SHP77 treated with DMSO at 0.1 percent for 48 hours (cell line): ENCODE data around the gene ZNF211.

ENCODE experiments used
- DNase-seq: peaks from one replicate; lab custom pipeline; 2025; lab: John Stamatoyannopoulos, UW

ZNF211 gene

DNA sequence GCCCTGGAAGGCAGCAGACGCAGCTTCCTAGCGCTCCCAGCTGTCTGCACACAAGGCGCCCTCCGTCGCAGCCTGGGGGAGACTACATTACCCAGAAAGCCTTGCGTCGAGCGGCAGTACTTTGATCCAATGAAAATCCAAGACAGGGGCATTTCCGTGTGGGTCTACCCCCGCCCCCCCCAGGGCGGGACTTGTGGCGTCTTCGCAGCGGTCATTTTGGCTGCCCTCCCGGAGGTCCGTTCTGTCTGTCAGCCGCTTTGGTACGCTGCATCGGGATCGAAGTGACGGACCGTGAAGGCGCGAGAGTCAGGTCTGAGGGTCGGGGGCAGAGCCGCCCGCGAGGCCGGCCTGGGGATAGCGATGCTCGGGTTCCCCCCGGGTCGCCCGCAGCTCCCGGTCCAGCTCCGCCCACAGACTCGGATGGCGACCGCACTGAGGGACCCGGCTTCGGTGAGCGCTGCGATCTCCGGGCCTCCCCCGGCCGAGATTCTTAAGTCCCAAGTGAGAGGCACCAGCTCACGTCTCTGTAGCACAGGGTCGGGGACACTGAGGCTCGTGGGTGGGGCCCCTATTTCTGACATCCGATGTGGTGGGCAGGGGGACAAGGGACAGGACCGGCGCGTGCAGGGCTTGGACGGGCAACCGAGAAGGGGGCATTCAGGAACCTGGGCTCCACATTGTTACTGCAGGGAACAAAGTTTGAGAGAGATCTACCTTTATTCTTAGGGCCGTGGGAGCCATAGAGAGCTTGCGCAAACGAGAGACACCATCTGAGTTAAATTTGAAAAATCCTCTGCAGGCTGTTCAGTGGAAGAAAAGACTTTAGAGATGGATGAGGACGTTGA lies at the start of gene ZNF211:
TSS of gene ZNF211 (plus strand) at position 182 of the 845 bp plus-strand sequence. CDS start at position 361, 179 bp downstream.
- peak; percentile 84 for DNase-seq

DNA sequence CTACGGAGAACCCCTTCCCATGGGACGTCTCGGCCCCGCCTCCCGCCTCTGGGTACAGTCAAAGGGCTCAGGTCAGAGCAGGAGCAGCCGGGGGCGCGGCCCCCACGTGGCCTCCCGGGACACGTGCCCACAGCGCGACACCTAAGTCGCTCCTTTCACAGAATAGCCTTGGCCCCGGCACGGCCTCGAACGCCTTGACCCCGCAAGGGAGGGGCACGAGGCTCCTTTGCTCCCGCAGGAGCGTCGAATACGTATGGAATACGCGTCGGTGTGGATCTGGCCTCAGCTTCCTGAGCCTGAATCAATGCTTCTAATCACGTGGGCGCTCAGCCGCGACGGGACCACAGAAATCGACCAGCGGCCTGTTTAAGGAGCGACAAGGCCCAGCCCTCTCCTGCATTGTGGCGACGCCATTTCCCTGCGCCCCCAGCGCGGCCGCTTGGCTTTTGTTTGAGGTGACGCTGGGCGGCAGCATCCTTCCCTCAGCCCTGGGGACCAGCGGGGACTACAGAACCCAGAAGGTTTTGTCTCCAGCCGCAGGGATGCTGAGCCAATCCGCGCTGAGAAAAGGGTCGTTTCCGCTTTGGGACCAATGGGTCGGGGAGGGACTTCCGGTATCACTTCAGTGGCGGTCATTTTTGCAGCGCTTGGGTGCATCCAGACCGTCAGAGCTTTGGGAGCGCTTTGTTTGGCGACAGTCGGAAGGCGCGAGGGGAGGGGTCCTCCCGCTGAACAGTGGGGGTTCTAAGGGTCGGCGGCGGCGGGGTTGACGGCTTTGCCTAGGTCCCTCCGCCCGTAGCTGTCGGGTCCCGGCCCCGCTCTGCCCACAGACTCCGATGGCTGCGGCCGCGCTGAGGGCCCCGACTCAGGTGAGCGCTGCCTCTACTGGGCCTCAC lies 49.2 kb upstream of the ZNF211 start, which contains the start of gene ZIK1:
TSS of gene ZIK1 (plus strand) at position 625 of the 896 bp plus-strand sequence. CDS start at position 837, 212 bp downstream.
- no peak for DNase-seq

DNA sequence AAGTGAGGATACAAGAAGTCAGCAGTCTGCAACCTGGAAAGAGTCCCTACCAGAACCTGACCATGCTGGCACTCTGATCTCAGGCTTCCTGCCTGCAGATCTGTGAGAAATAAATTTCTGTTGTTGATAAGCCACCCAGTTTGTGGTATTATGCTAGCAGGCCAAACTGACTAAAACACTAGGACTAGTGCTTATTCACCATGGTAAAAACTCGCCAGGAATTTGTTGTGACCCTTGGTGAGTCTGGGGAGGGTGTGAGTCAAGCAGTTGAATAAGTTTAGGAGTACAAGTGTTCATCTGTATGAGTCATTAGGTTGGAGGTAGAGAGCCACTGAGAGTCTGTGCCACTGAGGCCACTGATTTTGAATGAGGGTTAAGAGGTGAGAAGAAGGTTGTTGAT lies 45.4 kb upstream of the ZNF211 start:
- no peak for DNase-seq

DNA sequence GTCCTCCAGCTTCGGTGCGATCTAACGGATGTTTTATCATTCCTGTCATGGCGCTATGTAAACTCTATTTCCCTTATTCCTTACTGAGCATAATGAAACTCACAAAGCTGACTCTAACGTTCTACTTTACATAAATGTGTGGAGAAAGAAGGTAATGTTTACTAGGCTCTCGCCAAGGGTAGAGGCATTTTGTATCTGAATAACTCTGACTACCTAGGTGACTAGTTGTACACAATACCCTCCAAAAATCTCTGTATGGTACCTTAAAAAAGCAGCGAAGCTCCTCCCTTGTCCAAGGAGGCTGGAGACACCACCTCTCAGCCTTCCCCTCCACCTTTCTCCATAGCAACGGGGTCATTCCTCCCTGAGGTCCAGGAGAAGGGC lies 33.6 kb upstream of the ZNF211 start:
- DNase-seq, result no peak

DNA sequence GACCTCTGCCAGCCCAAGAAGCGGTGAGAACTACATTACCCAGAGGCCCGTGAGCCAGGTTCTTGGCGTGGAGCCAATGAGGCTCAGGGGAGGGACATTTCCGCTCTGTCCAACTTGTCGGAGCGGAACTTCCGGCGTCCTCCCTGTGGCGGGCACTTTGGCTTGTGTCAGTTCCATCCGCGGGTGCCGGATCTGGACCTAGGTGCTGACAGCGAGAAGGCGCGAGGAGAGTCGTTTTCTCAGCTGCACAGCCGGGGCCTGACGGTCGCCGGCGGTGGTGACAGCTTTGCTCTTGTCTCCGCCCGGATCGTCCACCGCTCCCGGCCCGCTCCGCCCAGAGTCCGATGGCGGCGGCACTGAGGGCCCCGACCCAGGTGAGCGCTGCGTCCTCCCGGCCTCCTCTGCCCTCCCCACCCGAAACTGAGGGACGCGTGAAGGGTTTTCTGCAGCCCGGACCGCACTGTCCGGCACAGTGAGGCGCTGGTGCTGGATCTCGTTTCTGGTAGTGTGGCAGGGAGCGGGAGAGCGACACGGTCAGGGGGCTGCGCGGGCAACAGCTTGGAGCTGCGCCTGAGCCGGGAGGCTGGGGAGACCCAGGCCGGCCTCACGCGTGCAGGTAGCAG lies 33.1 kb upstream of the ZNF211 start, which contains the start of gene ZNF530:
TSS of gene ZNF530 (plus strand) at position 125 of the 623 bp plus-strand sequence. CDS start 4,461 bp downstream, outside the sequence.
- peak; percentile 74 for DNase-seq

DNA sequence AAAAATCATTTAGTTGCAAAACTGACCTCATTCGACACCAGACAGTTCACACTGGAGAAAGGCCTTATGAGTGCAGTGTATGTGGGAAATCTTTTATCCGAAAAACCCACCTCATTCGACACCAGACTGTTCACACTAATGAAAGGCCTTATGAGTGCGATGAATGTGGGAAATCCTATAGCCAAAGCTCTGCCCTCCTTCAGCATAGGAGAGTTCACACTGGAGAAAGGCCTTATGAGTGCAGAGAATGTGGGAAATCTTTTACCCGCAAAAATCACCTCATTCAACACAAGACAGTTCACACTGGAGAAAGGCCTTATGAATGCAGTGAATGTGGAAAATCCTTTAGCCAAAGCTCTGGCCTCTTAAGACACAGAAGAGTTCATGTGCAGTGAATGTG lies 26.0 kb upstream of the ZNF211 start:
- DNase-seq, result no peak

DNA sequence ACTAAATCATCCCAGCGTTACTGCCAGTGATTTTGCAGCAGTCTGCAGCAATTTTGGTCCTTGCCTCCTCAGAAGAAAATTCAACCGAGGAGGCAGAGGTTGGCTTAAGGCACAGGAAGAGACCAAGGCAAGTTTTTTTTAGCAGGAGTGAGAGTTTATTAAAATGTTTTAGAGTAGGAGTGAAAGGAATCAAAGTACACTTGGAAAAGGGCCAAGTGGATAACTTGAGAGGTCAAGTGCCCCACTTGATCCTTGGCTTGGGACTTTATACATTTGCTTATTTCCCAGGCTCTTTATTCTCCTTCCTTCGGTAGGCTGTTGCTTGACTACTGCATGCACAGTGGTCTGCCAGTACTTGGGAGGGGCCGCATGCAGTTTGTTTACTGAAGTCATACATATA lies 21.9 kb upstream of the ZNF211 start:
- DNase-seq, result no peak

DNA sequence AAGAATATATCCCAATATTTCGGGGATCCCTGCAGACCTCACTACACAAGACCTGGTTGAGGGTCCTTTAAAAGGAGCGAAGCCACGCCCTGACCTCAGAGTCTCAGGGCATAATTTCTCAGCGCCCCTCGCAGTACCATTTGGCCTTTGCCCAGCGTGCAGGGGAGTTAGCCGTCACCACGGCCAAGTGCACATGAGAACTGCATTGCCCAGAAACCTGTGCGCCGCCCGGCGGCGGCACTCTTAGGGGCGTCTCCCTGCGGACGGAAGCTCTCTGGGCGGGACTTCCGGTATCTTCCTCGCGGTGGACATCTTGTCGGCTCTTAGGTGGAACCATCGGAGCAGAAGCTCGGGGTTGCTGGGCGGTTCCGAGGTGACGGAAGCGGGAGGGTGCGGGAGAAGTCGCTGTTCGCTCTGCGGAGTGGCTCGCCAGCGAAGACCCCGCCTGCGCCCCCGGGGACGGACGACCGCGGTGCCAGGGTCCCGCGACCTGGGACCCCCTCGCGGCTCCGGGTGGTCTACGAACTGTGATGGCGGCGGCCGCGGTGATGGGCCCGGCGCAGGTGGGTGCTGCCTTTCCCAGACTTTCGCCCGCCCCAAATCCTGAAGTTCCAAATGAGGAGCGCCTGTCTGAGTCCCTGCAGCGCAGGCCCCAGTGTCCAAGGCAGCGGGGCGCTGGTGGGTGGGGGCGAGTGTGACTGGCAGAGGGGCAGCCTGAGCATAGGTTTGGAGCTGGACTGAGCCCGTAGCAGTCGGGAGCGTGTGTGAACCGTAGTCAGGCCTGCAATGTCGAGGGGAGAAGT lies 18.8 kb upstream of the ZNF211 start, which contains the start of gene ZNF134:
TSS of gene ZNF134 (plus strand) at position 302 of the 803 bp plus-strand sequence. CDS start 5,227 bp downstream, outside the sequence.
- DNase-seq, result peak; percentile 82

DNA sequence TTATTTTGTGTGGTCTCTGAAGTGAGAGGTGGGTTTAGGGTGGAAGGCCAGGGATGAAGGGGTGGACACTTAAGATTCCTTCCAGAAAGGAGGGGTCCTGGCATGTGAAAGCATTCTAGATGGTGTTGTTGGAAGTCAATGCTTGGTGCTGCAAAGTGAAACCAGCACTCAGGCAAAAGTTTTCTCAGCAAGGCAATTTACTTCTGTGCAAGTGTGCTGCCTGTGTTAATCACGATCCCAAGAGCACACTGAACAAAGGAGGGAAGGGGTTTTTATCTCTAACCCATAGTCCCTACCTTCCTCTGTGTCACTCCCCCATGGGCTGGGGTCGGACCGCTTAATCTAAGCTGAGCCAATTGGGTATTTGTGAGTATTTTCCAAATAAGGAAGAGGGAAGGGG lies 17.6 kb upstream of the ZNF211 start:
- DNase-seq, result no peak

DNA sequence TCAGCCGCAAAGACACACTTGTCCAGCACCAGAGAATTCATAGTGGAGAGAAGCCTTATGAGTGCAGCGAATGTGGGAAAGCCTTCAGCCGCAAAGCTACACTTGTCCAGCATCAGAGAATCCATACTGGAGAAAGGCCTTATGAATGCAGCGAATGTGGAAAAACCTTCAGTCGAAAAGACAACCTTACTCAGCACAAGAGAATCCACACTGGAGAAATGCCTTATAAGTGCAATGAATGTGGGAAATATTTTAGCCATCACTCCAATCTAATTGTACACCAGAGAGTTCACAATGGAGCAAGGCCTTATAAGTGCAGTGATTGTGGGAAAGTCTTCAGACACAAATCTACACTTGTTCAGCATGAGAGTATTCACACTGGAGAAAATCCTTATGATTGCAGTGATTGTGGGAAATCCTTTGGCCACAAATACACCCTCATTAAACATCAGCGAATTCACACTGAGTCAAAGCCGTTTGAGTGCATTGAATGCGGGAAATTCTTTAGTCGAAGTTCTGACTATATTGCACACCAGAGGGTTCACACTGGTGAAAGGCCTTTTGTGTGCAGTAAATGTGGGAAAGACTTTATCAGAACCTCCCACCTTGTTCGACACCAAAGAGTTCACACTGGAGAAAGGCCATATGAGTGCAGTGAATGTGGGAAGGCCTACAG lies 12.2 kb upstream of the ZNF211 start:
- no peak for DNase-seq

DNA sequence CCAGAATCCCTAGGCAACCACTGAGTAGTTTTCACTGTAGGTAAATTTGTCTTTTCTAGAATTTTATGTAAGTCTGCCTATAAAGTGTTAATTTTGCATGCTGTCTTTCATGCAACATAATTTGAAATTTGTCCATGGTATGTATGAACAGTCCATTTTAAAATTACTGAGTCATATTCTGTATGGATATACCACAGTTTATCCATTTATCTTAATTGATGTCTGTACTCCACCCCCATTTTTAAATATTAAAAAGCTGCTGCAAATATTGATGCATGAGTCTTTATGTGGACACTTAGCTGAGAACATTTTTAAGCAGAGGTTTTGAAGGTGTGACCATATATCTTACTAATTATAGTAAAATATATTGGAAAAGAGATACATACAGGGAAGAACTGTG lies 9.9 kb upstream of the ZNF211 start:
- DNase-seq, result no peak

DNA sequence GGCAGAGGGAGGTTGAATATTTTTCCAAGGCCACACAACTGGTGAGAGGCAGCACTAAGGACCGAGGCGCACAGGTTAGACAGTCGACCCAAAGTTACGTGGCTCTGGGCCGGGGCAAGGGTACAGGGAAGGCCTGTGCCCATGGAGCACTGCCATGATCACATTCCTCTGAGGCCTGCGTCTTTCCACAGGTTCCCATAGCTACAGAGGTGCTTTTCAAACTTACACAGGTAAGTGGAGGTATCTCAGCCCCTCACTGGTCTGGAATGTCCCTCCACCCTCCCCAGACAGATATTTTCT lies 814 bp downstream of the ZNF211 start:
- DNase-seq, result no peak

DNA sequence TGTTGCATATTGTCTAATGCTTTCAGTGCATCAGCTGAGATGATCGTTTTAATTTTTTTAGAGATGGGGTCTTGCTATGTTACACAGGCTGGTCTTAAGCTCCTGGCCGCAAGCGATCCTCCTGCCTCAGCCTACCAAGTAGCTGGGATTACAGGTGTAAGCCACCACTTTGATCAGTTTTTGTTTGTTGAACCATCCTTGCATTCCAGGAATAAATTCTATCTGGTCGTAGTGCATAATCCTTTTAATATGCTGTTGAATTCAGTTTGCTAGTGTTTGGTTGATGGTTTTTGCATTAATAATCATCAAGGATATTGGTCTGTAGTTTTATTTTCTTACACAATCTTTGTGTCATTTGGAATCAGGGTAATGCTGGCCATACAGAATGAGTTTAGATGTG lies 4.4 kb downstream of the ZNF211 start:
- DNase-seq, result no peak

DNA sequence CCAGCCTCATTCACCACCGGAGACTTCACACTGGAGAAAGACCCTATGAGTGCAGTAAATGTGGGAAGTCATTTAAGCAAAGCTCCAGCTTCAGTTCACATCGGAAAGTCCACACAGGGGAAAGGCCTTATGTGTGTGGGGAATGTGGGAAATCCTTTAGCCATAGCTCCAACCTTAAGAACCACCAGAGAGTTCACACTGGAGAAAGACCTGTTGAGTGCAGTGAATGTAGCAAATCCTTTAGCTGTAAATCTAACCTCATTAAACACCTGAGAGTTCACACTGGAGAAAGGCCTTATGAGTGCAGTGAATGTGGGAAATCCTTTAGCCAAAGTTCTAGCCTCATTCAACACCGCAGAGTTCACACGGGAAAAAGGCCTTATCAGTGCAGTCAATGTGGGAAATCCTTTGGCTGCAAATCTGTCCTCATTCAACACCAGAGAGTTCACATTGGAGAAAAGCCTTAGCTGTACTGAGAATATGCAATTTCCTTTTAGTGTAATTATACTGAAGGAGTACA lies 8.8 kb downstream of the ZNF211 start:
- DNase-seq, result no peak

DNA sequence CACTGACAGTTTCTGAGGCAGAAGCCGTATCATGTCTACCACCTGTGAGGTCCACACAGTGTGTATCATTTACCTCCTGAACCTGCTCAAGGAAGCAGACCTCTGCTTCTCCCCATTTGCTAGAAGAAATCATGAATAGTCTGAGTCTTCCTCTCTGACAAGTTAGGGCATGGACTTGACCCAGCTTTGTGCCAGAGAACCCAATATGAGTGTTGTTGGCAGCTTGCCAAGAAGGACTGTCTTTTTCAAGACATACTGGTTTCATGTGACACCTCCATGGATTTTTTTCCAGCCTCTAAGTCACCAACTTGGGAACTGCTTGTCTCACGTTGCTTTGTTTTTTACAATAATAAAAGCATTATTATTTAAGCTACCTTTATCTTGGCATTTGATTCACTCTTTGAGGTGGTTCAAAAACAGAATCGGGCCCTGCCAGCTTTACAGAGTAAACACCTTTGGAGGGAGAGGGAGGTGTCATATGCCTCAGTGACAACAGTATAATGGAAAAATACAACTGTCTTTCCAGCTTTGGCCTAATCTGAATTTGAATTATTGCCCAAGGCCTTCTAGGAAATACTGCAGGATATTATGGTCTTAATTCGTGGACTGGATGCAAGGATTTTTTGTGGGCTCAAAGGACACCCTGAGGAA lies 9.6 kb downstream of the ZNF211 start:
- no peak for DNase-seq

DNA sequence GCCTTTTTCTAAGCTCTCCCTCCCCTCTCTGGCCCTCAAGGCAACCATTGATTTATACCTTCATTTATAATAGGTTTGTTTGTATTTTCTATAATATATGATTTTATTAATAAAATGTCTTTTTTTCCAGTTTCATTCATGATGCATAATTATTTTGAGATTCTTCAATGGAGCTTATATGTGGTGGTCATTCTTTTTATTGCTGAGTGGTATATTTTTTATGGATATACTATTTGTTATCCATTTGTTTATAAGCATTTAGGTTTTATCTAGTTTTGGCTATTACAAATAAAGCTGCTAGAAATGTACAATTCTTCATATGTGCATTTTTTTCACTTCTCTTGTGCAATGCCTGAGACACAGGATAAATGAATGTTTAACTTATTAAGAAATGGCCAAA lies 10.8 kb downstream of the ZNF211 start:
- no peak for DNase-seq

DNA sequence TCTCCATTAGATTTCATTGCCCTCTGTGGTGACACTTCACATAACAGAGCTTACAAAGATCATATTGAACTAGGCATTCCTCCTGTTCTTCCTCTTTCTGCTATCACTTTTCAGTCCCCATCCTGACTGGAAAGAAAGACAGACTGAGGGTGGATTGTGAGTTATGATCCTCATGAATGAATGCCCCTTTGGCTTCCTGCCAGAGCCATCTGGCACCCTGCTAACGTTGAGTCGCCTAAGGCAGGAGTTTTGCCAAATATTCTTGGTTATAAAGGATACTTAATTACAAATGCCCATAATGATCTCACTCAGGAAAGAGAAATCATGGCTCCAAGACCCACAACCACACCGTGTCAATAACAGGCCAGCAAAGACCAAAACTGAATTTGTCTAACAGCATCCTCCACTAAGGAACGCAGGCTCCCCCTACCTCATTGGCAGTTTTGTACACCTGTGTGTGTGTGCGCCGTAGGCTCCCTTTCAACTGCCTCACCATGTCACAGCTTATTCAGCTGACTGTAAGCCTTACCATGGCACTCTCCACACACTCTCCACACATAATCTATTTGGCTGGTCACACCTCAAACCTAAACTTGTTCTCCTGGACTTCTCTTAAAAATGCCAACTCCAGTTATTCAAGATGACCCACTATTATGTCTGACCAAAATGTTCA lies 15.5 kb downstream of the ZNF211 start:
- DNase-seq, result no peak

DNA sequence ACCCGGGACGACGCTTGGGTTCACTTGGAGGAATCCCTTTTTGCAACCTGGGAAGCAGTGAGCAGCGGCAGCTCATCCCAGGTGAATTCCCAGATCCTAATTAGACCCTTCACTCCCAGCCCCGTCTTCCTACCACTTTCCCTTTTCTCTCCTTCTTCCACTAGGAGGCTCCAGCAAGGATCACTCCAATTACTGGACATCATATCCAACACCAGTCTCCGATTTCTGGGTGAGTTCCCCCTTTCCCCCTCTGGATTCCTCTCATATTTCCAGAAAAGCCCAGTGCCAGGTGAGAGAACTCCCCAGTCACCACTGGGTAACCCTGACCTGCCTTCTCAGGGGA lies 18.7 kb downstream of the ZNF211 start:
- no peak for DNase-seq

DNA sequence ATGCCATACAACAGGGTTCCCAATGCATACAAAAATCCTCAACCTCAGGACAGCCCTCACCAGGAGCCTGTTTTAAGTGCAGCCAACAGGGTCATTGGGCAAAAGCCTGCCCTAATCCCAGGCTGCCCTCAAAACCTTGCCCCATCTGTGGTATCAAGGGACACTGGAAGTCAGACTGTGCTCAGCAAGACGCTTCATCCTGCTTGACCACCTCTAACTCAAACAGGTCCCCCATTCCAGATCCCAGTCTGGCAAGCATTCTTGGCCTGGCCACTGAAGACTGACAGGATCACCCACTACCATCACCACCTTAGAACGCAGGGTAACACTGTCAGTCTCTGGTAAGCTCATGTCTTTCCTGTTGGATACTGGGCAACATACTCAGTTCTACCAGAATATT lies 20.7 kb downstream of the ZNF211 start:
- DNase-seq, result no peak

DNA sequence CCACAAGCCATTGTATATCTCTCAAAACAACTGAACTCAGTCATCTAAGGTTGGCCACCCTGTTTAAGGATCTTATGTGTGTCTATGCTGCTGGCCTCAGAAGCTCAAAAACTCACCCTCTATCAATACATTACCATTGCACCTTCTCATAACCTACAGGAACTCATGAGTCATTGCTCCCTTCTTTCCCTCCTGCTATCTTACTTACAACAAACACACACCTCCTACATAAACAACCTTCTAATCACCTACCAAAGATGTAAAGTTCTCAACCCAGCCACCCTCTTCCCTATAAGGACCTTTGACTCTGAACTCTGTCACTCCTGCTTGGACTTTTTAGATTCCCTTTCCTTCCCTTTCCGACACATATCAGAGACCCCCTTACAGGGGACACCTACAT lies 22.5 kb downstream of the ZNF211 start:
- DNase-seq, result no peak
